HepG2 (cell line): ENCODE results near the gene CYTH1. TPM values are rescaled to one million over a fixed set of nuclear protein-coding genes. Genes with fewer than 3 reads are reported as not detected.

Experiments used
- BRCA1 ChIP-seq: sonication (generic); formaldehyde crosslinking; IDR thresholded peaks from 2 replicates; pipeline ENCODE4 v1.4.0; 2020; ENCODE audit warnings: missing genetic modification reagents
- ELF3 ChIP-seq: IDR thresholded peaks from 2 replicates; pipeline ENCODE4 v1.6.1; 2016; ENCODE audit warnings: missing genetic modification reagents, missing compliant biosample characterization
- ELF4 ChIP-seq: sonication (generic); formaldehyde crosslinking; IDR thresholded peaks from 2 replicates; pipeline ENCODE4 v1.5.0; 2020; ENCODE audit warnings: missing genetic modification reagents, mild to moderate bottlenecking, moderate library complexity, borderline replicate concordance
- GATAD2A ChIP-seq: IDR thresholded peaks from 2 replicates; pipeline ENCODE4 v1.6.1; 2016
- GLMP ChIP-seq: sonication (generic); formaldehyde crosslinking; IDR thresholded peaks from 2 replicates; pipeline ENCODE4 v1.9.0; 2021; ENCODE audit warnings: missing genetic modification reagents, mild to moderate bottlenecking, borderline replicate concordance
- MEIS2 ChIP-seq: sonication (generic); formaldehyde crosslinking; IDR thresholded peaks from 2 replicates; pipeline ENCODE4 v1.9.0; 2021; ENCODE audit warnings: mild to moderate bottlenecking, missing genetic modification reagents
- NCOR1 ChIP-seq: fragments of 200-600 bp; sonication (generic); IDR thresholded peaks from 2 replicates; pipeline ENCODE4 v1.7.0; 2017; ENCODE audit warnings: antibody characterized with exemption, low read length, borderline replicate concordance
- PHF20 ChIP-seq: sonication (generic); formaldehyde crosslinking; IDR thresholded peaks from 2 replicates; pipeline ENCODE4 v1.5.0; 2020; ENCODE audit warnings: mild to moderate bottlenecking, missing genetic modification reagents
- POLR2AphosphoS5 ChIP-seq: IDR thresholded peaks from 2 replicates; pipeline ENCODE4 v1.6.1; 2012; ENCODE audit warnings: low read depth, low read length
- RFX5 ChIP-seq: IDR thresholded peaks from 2 replicates; pipeline ENCODE4 v1.6.1; 2011; ENCODE audit warnings: low read depth, low read length, improper control_type of control experiment
- SNAPC2 ChIP-seq: sonication (generic); formaldehyde crosslinking; IDR thresholded peaks from 2 replicates; pipeline ENCODE4 v1.8.1; 2022; ENCODE audit warnings: mild to moderate bottlenecking, missing genetic modification reagents
- TOPORS ChIP-seq: sonication (generic); formaldehyde crosslinking; IDR thresholded peaks from 2 replicates; pipeline ENCODE4 v1.8.0; 2023; ENCODE audit warnings: mild to moderate bottlenecking, missing genetic modification reagents
- TRIM22 ChIP-seq: fragments of 450-650 bp; IDR thresholded peaks from 2 replicates; pipeline ENCODE4 v1.6.1; 2017
- ZFYVE20 ChIP-seq: sonication (generic); formaldehyde crosslinking; IDR thresholded peaks from 2 replicates; pipeline ENCODE4 v1.8.0; 2023; ENCODE audit warnings: low read depth, mild to moderate bottlenecking, moderate library complexity, missing genetic modification reagents, borderline replicate concordance
- ZNF577 ChIP-seq: sonication (generic); formaldehyde crosslinking; IDR thresholded peaks from 2 replicates; pipeline ENCODE4 v1.4.0; 2020; ENCODE audit warnings: mild to moderate bottlenecking, low read depth, missing genetic modification reagents, borderline replicate concordance
- ZNF687 ChIP-seq: sonication (generic); formaldehyde crosslinking; IDR thresholded peaks from 2 replicates; pipeline ENCODE4 v1.5.1; 2020; ENCODE audit warnings: mild to moderate bottlenecking, missing genetic modification reagents, moderate library complexity
- ZNF782 ChIP-seq: sonication (generic); formaldehyde crosslinking; IDR thresholded peaks from 2 replicates; pipeline ENCODE4 v1.4.0; 2020; ENCODE audit warnings: missing genetic modification reagents, mild to moderate bottlenecking, borderline replicate concordance
- ZSCAN20 ChIP-seq: sonication (generic); formaldehyde crosslinking; IDR thresholded peaks from 2 replicates; pipeline ENCODE4 v1.4.0; 2020; ENCODE audit warnings: missing genetic modification reagents, mild to moderate bottlenecking, borderline replicate concordance
- polyA plus RNA-seq, 8 experiments: library from polyadenylated mRNA; depleted of rRNA in 3 of 8; stranded (reverse) in 7 of 8; unstranded in 1 of 8; fragments of >200 nt; fragmentation: Illumina TruSeq in 4 of 8; extraction: Trizol in 4 of 8; gene quantifications; 2 replicates each; pipeline versions ENCODE4 v1.2.1 to v1.2.3, GENCODE V29; 2011 to 2016; ENCODE audit warnings: low read depth in 4 of 8, missing spikeins in 1 of 8, mixed read lengths in 1 of 8; ENCODE audit not compliant: insufficient read depth in 1 of 8
- total RNA-seq, 5 experiments: library from RNA; depleted of rRNA; stranded (reverse); fragments of >200 nt; fragmentation: Illumina TruSeq; extraction: Trizol; gene quantifications; 2 replicates each; pipeline ENCODE4 v1.2.3, GENCODE V29; 2016; ENCODE audit warnings: low read depth in 1 of 5
- TF ChIP-seq, protein P1 (sequence below): sonication (generic); formaldehyde crosslinking; IDR thresholded peaks from 2 replicates; pipeline ENCODE4 v1.4.0; 2020; ENCODE audit warnings: missing genetic modification reagents

The CYTH1 gene
- total and polyA plus RNA-seq, 2 of the 13 experiments (the other 11 are each of a cell fraction or from before 2014, with no cell fraction given): 20.1 to 48.9 TPM

GRCh38 chr17:78708510-78708973 is 73.5 kb downstream of the CYTH1 start (continued):
- TF ChIP-seq NCOR1 (no peak), RFX5 (no peak), TOPORS (no peak), TRIM22 (no peak), ZSCAN20 (CRISPR knock-in tag) (no peak), ZNF687 (CRISPR knock-in tag) (peak; percentile 53), SNAPC2 (peak; percentile 79; the same call in 1 of the 2 replicates), GATAD2A (CRISPR knock-in tag) (peak; percentile 83), ELF3 (peak; percentile 72), POLR2AphosphoS5 (no peak), ZFYVE20 (CRISPR knock-in tag) (no peak), BRCA1 (CRISPR knock-in tag) (0 out of 2 replicates have a peak, but pooled peaks have one; percentile 49), ZNF782 (CRISPR knock-in tag) (no peak), GLMP (CRISPR knock-in tag) (no peak), ELF4 (no peak), ZNF577 (no peak), MEIS2 (CRISPR knock-in tag) (no peak), PHF20 (CRISPR knock-in tag) (no peak)
- TF ChIP-seq, protein P1, sequence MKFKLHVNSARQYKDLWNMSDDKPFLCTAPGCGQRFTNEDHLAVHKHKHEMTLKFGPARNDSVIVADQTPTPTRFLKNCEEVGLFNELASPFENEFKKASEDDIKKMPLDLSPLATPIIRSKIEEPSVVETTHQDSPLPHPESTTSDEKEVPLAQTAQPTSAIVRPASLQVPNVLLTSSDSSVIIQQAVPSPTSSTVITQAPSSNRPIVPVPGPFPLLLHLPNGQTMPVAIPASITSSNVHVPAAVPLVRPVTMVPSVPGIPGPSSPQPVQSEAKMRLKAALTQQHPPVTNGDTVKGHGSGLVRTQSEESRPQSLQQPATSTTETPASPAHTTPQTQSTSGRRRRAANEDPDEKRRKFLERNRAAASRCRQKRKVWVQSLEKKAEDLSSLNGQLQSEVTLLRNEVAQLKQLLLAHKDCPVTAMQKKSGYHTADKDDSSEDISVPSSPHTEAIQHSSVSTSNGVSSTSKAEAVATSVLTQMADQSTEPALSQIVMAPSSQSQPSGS (CRISPR knock-in tag): peak; percentile 71; the same call in 1 of the 2 replicates
